Hematopoietic multipotent progenitor cell treated with erythropoietin and hydrocortisone succinate and interleukin-3 and kit ligand, for 6 days (in vitro differentiated cells): ENCODE results near the gene ITGAX.
A peak's percentile ranks its signal among the peaks of the same experiment; 100 is the strongest.

Experiments
- DNase-seq: peaks from one replicate; pipeline ENCODE4 v3.0.0-alpha.2; 2015

ITGAX gene

DNA sequence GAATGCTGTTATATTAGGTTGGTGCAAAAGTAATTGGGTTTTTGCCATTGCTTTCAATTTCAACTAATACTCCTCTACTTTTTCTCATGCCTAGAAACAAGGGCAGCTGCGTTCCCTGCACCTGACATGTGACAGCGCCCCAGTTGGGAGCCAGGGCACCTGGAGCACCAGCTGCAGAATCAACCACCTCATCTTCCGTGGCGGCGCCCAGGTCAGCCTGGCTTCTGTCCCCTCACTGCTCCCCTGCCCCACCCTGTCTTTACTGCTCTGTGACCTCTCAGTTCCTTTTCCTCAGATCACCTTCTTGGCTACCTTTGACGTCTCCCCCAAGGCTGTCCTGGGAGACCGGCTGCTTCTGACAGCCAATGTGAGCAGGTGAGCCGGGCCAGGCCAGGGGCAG is 21.7 kb downstream of the ITGAX start:
- DNase-seq, result no peak

DNA sequence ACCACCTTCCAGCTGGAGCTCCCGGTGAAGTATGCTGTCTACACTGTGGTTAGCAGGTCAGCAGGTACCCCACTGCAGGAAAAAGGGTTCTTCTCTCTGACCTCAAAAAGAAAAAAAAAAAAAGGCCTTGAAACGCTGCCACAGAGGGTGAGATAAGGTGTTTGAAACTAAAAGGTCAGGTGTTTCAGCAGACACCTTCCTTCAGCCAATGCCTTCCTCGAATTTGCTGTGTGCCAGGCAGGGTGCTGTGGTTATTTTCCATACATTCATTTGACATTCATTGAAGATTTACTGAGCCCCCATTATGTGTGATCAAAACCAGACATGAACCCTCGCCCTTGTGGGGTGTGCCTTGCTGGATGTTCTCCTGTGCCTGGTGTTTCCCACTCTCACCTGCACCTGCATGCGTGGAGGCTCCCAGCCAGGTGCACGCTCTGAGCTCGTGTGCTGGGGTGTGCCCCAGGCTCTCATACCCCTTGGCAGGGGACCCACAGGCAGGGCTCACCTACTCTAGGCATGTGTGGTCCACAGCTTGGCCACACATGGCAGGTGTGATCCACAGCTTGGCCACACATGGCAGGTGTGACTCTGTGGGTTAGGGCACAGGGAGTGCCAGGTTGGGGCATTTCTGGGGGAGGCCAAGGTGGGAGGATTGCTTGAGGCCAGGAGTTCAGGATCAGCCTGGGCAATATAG is 22.4 kb downstream of the ITGAX start:
- DNase-seq, result no peak

DNA sequence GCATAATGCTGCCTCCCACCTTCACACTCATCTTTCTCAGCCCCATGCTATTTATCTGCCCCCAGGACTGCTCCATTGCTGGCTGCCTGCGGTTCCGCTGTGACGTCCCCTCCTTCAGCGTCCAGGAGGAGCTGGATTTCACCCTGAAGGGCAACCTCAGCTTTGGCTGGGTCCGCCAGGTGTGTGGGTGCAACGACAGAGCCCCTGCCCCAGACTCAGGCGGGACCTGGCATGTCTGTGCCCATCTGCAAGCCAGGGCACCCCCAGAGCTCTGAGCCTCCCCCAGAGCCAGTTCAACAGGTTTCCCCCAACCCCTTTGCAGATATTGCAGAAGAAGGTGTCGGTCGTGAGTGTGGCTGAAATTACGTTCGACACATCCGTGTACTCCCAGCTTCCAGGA is 25.2 kb downstream of the ITGAX start:
- no peak for DNase-seq

DNA sequence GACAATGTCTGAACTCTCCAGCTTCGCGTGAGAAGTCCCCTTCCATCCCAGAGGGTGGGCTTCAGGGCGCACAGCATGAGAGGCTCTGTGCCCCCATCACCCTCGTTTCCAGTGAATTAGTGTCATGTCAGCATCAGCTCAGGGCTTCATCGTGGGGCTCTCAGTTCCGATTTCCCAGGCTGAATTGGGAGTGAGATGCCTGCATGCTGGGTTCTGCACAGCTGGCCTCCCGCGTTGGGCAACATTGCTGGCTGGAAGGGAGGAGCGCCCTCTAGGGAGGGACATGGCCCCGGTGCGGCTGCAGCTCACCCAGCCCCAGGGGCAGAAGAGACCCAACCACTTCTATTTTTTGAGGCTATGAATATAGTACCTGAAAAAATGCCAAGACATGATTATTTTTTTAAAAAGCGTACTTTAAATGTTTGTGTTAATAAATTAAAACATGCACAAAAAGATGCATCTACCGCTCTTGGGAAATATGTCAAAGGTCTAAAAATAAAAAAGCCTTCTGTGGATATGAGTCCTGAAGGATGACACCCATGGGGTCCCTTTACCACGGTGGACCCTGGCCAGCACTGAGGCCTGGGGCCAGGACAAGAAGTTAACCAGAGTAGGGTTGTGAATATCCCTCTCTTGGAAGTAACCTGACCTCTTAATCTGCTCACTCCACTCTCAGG is 27.6 kb downstream of the ITGAX start:
- DNase-seq, result peak; percentile 77

DNA sequence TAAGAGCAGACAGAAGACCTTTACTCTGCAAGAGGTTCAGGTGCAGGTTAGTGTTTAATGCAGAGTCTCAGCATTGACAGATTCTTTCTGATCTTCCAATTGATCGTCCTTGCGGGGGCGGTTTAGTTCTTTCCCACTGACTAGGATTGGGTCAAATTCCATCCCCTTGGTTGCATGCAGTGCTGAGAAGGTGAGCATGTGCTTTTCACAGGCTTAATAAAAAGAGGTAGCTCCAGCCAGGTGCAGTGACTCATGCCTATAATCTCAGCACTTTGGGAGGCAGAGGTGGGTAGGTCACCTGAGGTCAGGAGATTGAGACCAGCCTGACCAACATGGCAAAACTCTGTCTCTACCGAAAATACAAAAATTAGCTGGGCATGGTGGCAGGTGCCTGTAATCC is 30.7 kb downstream of the ITGAX start:
- DNase-seq, result no peak

DNA sequence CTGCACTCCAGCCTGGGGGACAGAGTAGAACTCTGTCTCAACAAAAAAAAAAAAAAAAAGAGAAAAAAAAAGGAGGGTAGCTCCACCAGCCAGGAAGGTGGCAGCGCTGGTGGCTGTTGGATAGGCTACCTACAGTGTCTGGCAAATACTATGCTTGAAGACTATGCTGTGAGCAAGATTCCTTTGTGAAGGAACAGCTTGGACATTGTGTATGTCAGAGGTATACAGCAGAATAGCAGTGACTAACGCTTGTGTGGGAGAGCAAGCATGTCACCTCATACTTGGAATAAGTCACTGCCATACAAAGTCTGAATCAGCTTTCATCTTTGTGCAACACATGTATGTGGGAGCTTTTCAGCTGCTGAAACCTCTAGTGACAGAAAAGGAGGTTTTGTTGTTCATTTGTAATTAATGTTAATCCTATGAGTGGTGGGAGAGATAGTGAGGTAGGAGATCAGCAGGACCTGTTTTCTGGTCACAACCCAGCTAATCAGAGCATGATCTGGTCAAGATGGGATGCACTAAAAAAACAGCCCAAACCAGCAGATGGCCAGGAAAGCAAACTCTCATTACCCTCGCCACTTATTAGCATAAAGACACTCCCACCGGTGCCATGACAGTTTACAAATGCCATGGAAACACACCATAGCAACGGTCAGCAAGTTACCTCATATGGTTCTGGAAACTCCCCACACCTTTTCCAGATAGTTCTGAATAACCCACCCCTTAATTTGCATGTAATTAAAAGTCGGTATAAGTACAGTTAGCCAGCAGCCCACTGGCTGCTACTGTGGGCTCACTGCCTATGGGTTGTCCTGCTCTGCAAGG is 31.4 kb downstream of the ITGAX start:
- DNase-seq, result no peak

DNA sequence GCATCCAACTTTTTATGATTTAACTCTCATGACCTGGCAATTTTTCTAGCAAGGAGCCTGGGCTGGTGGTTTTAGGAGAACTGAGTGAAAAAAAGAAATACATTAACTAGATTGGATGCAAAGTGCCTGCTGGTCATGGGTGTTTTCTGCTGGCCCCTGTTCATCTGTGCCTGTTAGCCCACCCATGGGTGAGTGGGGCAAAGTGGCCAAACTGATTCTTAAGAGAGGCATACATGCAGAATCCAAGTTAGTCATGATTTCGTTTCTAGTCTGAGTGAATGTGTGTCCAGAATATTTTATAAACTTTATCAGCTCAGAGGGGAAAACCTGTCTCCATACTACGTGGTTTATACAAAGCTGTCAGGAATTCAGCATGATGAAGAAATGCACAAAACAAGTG is 33.6 kb downstream of the ITGAX start:
- DNase-seq, result no peak

DNA sequence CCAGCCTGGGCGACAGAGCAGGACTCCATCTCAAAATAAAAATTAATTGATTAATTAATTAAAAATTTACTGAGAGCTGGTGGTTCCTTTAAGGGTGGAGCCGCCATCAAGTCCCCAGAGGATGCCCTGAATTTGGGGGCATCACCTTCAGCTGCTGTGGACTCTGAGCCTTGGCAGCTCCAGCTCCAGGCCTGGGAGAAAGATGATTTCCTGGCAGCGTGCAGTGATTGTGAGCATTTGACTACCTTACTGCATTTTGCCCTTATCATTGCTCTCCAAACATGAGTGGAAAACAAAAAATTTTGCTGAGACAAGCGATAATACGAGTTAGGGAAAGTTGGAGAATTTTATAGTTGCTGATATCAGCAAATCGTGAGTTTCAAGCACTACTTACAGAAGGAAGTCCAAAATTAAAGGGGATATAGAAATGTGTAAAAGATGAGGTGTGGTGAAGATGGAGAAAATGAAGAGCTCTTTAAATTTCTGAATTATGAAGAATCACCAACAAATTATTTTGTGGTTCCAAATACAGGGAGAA is 35.6 kb downstream of the ITGAX start:
- DNase-seq, result no peak

GRCh38 chr16:31393056-31393455 is 38.1 kb downstream of the ITGAX start, which contains the start of gene ITGAD:
ITGAD (plus strand) TSS chr16:31393335; CDS start chr16:31393361, 26 bp downstream.
- no peak for DNase-seq

DNA sequence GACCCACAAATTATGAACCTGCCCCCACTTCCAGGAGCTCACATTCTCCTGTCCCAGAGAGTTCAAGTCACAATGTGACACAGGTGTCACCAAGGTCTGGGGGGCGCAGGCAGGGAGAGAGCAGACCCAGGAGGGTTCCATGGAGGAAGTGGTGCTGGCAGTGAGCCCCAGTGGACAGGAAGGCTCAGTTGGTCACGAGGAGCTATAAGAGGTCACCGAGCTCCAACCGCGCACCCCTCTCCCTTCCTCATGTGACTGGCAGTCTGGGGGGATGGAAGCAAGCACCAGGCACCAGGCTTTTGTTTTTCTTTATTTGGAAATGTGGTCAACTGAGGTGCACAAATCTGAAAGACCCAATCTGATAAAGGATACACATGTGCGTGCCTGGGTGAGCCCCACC is 40.7 kb downstream of the ITGAX start:
- peak; percentile 6 for DNase-seq

DNA sequence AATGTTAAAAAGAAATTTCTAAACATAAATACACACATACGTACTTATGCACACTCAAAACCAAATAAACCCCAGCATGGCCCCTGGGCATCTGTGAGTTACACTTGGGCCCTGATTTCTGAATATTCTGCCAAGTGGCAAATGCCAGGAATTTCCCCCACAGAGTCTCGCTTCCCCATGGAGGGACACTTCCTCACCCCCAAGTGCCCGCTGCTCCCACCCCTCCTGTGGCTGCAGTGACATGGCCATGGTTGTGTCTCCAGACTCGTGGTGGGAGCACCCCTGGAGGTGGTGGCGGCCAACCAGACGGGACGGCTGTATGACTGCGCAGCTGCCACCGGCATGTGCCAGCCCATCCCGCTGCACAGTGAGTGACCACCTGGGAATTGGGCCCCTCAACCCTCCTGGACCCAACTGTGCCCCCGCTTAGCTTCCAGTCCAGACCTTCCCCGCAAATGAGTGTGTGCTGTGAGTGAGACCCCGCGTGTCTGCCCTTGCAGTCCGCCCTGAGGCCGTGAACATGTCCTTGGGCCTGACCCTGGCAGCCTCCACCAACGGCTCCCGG is 42.2 kb downstream of the ITGAX start:
- DNase-seq, result no peak

- no peak for DNase-seq
Observed at GRCh38 chr16:31397701-31398100, 42.7 kb downstream of the ITGAX start.

DNA sequence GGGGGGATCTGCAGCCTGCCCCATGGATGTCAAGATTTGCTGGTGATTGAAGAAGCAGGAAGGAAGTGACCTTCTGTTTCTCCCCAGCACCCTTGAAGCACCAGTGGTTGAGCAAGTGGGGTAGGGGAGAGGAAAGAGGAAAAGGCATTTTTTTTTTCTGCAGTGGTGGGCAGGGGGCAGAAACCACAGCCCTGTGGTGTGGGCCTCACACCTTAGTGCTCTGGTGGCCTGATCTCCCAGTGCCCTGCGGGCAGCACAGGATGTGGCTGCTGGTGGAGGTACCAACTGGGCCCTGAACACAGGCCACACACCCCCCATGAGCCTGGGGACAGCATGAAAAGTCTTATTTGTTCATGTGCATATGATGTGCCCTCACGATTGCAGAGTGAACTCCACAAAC is 45.2 kb downstream of the ITGAX start:
- DNase-seq, result peak; percentile 40

DNA sequence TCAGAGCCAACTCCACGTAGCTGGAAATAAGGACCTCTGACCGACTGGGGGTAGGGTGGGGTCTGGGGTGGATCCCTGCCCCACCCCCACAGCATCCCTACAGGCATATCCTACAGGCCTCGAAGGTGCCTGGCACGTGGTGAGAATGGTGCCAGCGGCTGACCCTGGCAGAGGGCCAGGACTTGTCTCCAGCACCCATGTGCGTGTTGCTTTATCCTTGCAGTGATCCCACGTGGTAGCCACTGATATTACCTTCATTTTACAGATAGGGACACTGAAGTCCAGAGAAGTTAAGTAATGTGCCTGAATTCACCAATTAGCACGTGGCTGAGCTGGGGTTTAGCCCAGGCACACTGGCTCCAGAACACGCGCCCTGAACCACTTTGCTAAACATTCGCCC is 46.5 kb downstream of the ITGAX start:
- DNase-seq, result no peak

DNA sequence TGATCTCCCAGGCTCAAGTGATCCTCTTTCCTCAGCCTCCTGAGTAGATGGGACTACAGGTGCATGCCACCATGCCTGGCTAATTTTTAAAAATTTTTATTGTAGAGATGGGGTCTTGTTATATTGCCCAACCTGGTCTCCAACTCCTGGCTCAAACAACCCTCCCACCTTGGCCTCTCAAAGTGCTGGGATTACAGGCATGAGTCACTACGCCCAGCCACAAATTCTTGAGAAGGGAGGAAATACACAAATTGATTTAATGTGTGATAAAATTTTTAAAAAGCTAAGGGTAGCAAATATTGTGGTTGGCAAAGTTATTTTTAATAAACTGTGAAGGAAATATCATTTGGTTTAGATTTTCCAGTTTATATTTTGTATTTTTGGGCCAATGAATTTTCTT is 47.7 kb downstream of the ITGAX start:
- DNase-seq, result no peak

DNA sequence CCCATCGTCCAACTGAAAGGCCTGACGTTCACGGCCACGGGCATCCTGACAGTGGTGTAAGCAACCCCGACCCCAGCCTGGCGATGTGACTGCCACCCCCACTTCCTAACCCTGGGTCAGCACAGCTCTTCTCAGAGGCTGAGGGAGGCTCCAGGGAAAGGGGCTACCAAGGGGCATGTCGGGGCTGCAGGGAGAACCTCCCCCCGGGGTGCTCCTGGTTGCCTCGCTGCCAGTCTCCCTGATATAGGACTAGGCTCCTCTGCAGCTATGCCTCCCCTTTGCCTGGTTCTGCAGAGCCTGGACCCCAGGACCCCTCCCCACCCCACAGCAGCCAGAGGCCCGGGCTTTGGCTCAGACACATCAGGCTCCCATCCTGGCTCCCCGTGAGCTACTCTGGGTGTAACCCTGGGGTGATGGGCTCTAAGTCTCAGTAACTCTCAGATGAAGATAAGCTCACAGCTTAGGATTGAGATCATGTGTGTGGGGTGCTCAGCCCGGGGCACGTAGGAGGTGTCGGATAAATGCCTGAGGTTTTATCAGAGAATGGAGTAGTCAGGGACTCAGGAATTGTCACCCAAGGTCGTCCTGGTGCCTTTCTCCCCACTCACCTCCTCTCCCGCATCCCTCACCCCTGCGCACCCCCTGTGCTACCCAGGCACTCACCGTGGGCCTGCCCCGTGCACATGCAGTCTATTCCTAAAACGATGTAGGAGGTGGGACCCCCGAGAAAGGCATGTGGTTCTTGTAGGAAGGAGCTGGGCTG is 48.8 kb downstream of the ITGAX start:
- DNase-seq, result no peak

DNA sequence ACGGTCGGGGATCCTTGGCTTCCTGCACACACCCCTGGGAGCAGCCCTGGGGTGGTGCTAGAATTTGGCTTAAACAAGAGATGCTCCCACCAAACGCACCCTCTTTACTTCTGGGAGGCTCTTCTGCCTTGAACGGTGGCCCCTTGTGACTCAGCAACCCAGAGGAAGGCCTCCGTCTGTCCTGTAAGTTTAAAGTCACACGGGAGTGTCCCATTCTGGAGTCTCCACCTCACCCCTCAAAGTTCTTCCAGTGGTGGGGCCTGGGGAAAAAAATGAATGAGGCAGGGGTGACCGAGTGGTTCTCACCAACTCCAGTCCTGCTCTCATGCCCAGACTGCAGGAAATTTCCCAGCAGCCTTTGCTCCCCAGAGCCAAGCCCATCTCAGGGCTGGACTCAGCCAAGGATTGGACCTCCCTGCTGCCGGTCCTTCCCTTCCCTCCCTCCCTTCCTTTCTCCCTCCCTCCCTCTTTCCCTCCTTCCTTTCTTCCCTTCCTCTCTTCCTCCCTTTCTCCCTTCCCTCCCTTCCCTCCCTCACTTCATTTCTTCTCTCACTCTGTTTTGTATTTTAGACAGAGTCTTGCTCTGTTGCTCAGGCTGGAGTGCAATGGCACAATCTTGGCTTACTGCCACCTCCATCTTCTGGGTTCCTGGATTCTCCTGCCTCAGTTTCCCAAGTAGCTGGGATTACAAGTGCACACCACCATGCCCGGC is 49.5 kb downstream of the ITGAX start:
- DNase-seq, result no peak

GRCh38 chr16:31407406-31407805 is 52.4 kb downstream of the ITGAX start:
- no peak for DNase-seq

GRCh38 chr16:31409433-31409832 is 54.5 kb downstream of the ITGAX start:
- DNase-seq, result no peak

- DNase-seq, result no peak
Observed at GRCh38 chr16:31410082-31410481, 55.1 kb downstream of the ITGAX start.

DNA sequence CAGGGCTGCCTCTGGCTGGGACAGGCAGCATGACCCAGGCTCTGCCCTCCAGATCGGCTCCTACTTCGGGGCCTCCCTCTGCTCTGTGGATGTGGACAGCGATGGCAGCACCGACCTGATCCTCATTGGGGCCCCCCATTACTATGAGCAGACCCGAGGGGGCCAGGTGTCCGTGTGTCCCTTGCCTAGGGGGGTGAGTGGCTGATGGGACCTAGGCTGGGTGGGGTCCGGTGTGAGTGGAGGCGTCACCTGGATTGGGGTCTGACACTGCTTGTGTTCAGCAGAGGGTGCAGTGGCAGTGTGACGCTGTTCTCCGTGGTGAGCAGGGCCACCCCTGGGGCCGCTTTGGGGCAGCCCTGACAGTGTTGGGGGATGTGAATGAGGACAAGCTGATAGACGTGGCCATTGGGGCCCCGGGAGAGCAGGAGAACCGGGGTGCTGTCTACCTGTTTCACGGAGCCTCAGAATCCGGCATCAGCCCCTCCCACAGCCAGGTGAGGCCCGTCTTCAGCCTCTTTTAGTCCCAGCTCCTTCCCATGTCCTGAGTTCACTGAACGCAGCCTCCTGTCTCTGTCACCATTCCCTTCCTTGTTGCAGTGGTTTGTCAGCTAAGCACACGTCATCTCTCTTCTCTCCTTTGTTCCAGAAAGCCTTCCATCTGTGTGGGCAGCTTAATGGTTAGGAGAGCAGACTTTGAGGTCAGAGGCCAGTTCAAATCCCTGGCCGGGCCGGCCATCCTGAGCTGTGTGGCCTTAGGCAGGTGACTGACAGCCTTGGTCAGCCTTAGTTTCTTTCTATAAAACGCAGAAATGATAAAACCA is 56.3 kb downstream of the ITGAX start:
- no peak for DNase-seq
